ENCODE data around the gene DTWD2.
"Not testable (repeated sequence)": the region's sequence is repeated elsewhere in the genome, so short reads cannot be mapped to it uniquely, and the experiment has no call there.

DTWD2 gene

DNA sequence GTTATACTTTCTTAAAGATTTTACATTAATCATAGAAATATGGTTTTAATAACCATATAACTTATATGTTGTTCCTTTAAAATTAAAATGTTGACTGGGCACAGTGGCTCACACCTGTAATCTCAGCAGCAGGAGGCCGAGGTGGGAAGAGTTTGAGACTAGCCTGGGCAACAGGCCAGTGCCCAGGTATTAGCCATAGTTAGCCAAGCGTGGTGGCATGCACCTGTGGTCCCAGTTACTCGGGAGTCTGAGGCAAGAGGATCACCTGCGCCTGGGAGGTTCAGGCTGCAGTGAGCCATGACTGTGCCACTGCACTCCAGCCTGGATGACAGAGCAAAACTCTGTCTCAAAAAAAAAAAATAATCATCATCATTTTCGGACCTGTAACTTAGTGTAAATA lies 133.5 kb downstream of the DTWD2 start:
- CTCF ChIA-PET = no interaction called here
- POLR2A ChIA-PET = no interaction called here
- DNase-seq (ENCODE audit: extremely low spot score) = no peak
- TF ChIP-seq ZNF384 (IDR thresholded peaks at IDR 0.05) (no peak), NFRKB (IDR thresholded peaks at IDR 0.05) (no peak), FOXK2 (IDR thresholded peaks at IDR 0.05) (no peak), ELF4 (IDR thresholded peaks at IDR 0.05) (no peak), L3MBTL2 (conservative IDR thresholded peaks at IDR 0.05) (no peak), CTBP1 (IDR thresholded peaks at IDR 0.05; ENCODE audit: borderline replicate concordance) (no peak), SP1 (IDR thresholded peaks at IDR 0.05) (no peak), LEF1 (IDR thresholded peaks at IDR 0.05; ENCODE audit: borderline replicate concordance) (no peak), SUZ12 (IDR thresholded peaks at IDR 0.05) (no peak)

GRCh38 chr5:118851785-118852184 lies 136.6 kb downstream of the DTWD2 start:
- CTCF ChIA-PET = not testable (repeated sequence)

DNA sequence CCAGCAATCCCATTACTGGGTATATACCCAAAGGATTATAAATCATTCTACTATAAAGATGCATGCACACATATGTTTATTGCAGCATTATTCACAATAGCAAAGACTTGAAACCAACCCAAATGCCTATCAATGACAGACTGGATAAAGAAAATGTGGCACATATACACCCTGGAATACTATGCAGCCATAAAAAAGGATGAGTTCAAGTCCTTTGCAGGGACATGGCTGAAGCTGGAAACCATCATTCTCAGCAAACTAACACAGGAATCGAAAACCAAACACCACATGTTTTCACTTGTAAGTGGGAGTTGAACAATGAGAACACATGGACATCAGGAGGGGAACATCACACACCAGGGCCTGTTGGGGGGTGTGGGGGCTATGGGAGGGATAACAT lies 138.8 kb downstream of the DTWD2 start:
- DNase-seq (ENCODE audit: extremely low spot score); CTCF ChIA-PET; POLR2A ChIA-PET: not testable (repeated sequence)

More at GRCh38 chr5:118851785-118852184, 136.6 kb downstream of the DTWD2 start:
- DNase-seq (ENCODE audit: extremely low spot score); POLR2A ChIA-PET: not testable (repeated sequence)

GRCh38 chr5:118844351-118844750 lies 144.0 kb downstream of the DTWD2 start:
- ChIA-PET POLR2A (no interaction called here), CTCF (no interaction called here)
- no peak for DNase-seq (ENCODE audit: extremely low spot score)
- TF ChIP-seq ELF4 (IDR thresholded peaks at IDR 0.05) (no peak), FOXA1 (IDR thresholded peaks at IDR 0.05) (no peak), FOXM1 (IDR thresholded peaks at IDR 0.05; ENCODE audit: borderline replicate concordance) (no peak), ARNT (IDR thresholded peaks at IDR 0.05) (no peak), PKNOX1 (IDR thresholded peaks at IDR 0.05) (no peak), NFRKB (IDR thresholded peaks at IDR 0.05) (no peak), SUZ12 (IDR thresholded peaks at IDR 0.05) (no peak), HDGF (IDR thresholded peaks at IDR 0.05; ENCODE audit: borderline replicate concordance) (no peak), TARDBP (IDR thresholded peaks at IDR 0.05) (no peak)

DNA sequence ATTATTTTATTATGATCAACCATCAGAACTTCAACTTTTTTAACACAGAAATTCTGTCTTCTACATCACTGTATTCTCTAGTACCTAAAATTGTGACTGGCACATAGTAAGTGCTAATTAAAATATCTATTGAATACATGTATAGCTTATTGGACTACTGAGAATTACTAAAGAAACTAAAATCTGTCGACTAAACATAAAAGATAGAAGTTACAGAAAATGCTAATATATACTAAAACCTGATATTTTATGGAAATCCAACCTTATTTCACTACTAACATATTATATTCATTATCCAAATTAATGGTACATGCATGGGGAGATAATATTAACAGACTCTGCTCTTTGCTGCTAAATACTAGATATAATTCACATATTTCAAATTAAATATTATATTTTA lies 153.6 kb downstream of the DTWD2 start:
- ChIA-PET POLR2A (no interaction called here), CTCF (no interaction called here)
- DNase-seq (ENCODE audit: extremely low spot score) = no peak
- TF ChIP-seq HDGF (IDR thresholded peaks at IDR 0.05; ENCODE audit: borderline replicate concordance) (no peak), FOXA1 (IDR thresholded peaks at IDR 0.05) (no peak), PKNOX1 (IDR thresholded peaks at IDR 0.05) (no peak), CTBP1 (IDR thresholded peaks at IDR 0.05; ENCODE audit: borderline replicate concordance) (no peak), SP1 (IDR thresholded peaks at IDR 0.05) (no peak), TARDBP (IDR thresholded peaks at IDR 0.05) (no peak), FOXM1 (IDR thresholded peaks at IDR 0.05; ENCODE audit: borderline replicate concordance) (no peak), ARNT (IDR thresholded peaks at IDR 0.05) (no peak), NFRKB (IDR thresholded peaks at IDR 0.05) (no peak), FOXK2 (IDR thresholded peaks at IDR 0.05) (no peak), L3MBTL2 (conservative IDR thresholded peaks at IDR 0.05) (no peak), BHLHE40 (IDR thresholded peaks at IDR 0.05; ENCODE audit: borderline replicate concordance) (no peak), ZNF384 (IDR thresholded peaks at IDR 0.05) (no peak), ELF4 (IDR thresholded peaks at IDR 0.05) (no peak), SUZ12 (IDR thresholded peaks at IDR 0.05) (no peak), LEF1 (IDR thresholded peaks at IDR 0.05; ENCODE audit: borderline replicate concordance) (no peak)

- POLR2A ChIA-PET = no interaction called here
- no peak for DNase-seq (ENCODE audit: extremely low spot score)
- TF ChIP-seq LEF1 (IDR thresholded peaks at IDR 0.05; ENCODE audit: borderline replicate concordance) (no peak), ARNT (IDR thresholded peaks at IDR 0.05) (no peak), FOXA1 (IDR thresholded peaks at IDR 0.05) (no peak), NFRKB (IDR thresholded peaks at IDR 0.05) (no peak), FOXK2 (IDR thresholded peaks at IDR 0.05) (no peak), BHLHE40 (IDR thresholded peaks at IDR 0.05; ENCODE audit: borderline replicate concordance) (no peak), PKNOX1 (IDR thresholded peaks at IDR 0.05) (no peak), SP1 (IDR thresholded peaks at IDR 0.05) (no peak), ZNF384 (IDR thresholded peaks at IDR 0.05) (no peak), L3MBTL2 (conservative IDR thresholded peaks at IDR 0.05) (no peak), ELF4 (IDR thresholded peaks at IDR 0.05) (no peak), CTBP1 (IDR thresholded peaks at IDR 0.05; ENCODE audit: borderline replicate concordance) (no peak), TARDBP (IDR thresholded peaks at IDR 0.05) (no peak), FOXM1 (IDR thresholded peaks at IDR 0.05; ENCODE audit: borderline replicate concordance) (no peak), HDGF (IDR thresholded peaks at IDR 0.05; ENCODE audit: borderline replicate concordance) (no peak), SUZ12 (IDR thresholded peaks at IDR 0.05) (no peak)
- CTCF ChIA-PET = no interaction called here
These were observed 155.4 kb downstream of the DTWD2 start for GRCh38 chr5:118832974-118833373.

DNA sequence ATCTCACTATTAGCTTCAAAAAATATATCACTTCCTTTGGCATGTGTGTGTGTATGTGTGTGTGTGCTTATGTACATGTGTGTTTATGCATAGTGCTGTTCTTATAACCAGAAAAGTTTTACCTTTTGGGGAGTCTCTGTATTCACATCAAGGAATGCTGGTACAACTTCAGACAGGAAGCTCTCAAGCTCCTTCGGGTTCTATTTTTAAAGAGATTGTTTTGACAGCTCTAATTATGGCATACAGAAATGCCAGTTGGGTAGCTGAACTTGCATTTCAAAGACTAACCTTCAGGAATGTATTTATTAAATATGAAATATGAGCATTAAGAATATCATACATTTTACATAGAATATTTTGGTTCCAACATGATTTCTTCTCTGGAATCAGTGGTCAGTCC lies 163.1 kb downstream of the DTWD2 start:
- no peak for TF ChIP-seq FOXK2 (IDR thresholded peaks at IDR 0.05)
- no peak for TF ChIP-seq FOXM1 (IDR thresholded peaks at IDR 0.05; ENCODE audit: borderline replicate concordance)
- no peak for TF ChIP-seq SP1 (IDR thresholded peaks at IDR 0.05)
- TF ChIP-seq BHLHE40 (IDR thresholded peaks at IDR 0.05; ENCODE audit: borderline replicate concordance) = no peak
- no peak for TF ChIP-seq L3MBTL2 (conservative IDR thresholded peaks at IDR 0.05)
- no peak for TF ChIP-seq LEF1 (IDR thresholded peaks at IDR 0.05; ENCODE audit: borderline replicate concordance)
- no peak for TF ChIP-seq ZNF384 (IDR thresholded peaks at IDR 0.05)
- TF ChIP-seq NFRKB (IDR thresholded peaks at IDR 0.05) = no peak
- TF ChIP-seq ELF4 (IDR thresholded peaks at IDR 0.05) = no peak
- no peak for TF ChIP-seq SUZ12 (IDR thresholded peaks at IDR 0.05)
- TF ChIP-seq TARDBP (IDR thresholded peaks at IDR 0.05) = no peak
- no peak for TF ChIP-seq CTBP1 (IDR thresholded peaks at IDR 0.05; ENCODE audit: borderline replicate concordance)
- no peak for TF ChIP-seq ARNT (IDR thresholded peaks at IDR 0.05)
- no peak for TF ChIP-seq HDGF (IDR thresholded peaks at IDR 0.05; ENCODE audit: borderline replicate concordance)
- POLR2A ChIA-PET = no interaction called here
- no peak for DNase-seq (ENCODE audit: extremely low spot score)
- CTCF ChIA-PET = no interaction called here

Data from HEK293T (cell line).